SK-N-SH (cell line): Measurements from ENCODE around the gene KIF3B.
"Not testable (repeated sequence)": the region's sequence is repeated elsewhere in the genome, so short reads cannot be mapped to it uniquely, and the experiment has no call there.

Experiments used
- CTCF ChIP-seq: fragments of 200-600 bp; sonication (generic); IDR thresholded peaks from 2 replicates; pipeline ENCODE4 v1.6.1; 2017; ENCODE audit warnings: antibody characterized with exemption, mild to moderate bottlenecking, moderate library complexity
- ELF1 ChIP-seq: IDR thresholded peaks from 2 replicates; pipeline ENCODE4 v1.4.0; 2012
- GATA2 ChIP-seq: sonication (generic); formaldehyde crosslinking; IDR thresholded peaks from 2 replicates; pipeline ENCODE4 v1.5.0; 2020; ENCODE audit warnings: mild to moderate bottlenecking, missing genetic modification reagents
- JUND ChIP-seq: IDR thresholded peaks from 2 replicates; pipeline ENCODE4 v1.4.0; 2012
- MEF2A ChIP-seq: IDR thresholded peaks from 2 replicates; pipeline ENCODE4 v1.4.0; 2012; ENCODE audit warnings: low read depth, borderline replicate concordance
- NRF1 ChIP-seq: IDR thresholded peaks from 2 replicates; pipeline ENCODE4 v1.6.1; 2012; ENCODE audit warnings: low read depth, mild to moderate bottlenecking, low read length
- POLR2AphosphoS5 ChIP-seq: IDR thresholded peaks from 2 replicates; pipeline ENCODE4 v1.6.1; 2012; ENCODE audit warnings: low read depth, low read length
- REST ChIP-seq: IDR thresholded peaks from 2 replicates; pipeline ENCODE4 v1.6.1; 2012; ENCODE audit warnings: mild to moderate bottlenecking, low read depth, low read length, moderate library complexity
- SMC3 ChIP-seq: IDR thresholded peaks from 2 replicates; pipeline ENCODE4 v1.6.1; 2012; ENCODE audit warnings: low read depth, low read length, improper control_type of control experiment
- TAF1 ChIP-seq: IDR thresholded peaks from 2 replicates; pipeline ENCODE4 v1.6.1; 2012; ENCODE audit warnings: low read depth, mild to moderate bottlenecking, low read length, moderate library complexity, borderline replicate concordance
- TCF12 ChIP-seq: IDR thresholded peaks from 2 replicates; pipeline ENCODE4 v1.4.0; 2012

- TF ChIP-seq TAF1, POLR2AphosphoS5, CTCF, MEF2A, NRF1, JUND, SMC3, TCF12, REST, GATA2, ELF1: not testable (repeated sequence)
Observed at GRCh38 chr20:32289299-32289660, 11.8 kb downstream of the KIF3B start.
